RWPE2 (cell line): Measurements from ENCODE around the gene SOX9.

Experiments
- ATAC-seq: fragments of 200-7000 bp; cut with Tn5 transposase; 3 replicates; pipeline ENCODE4 v1.9.1; 2021; ENCODE audit warnings: low read depth
- DNase-seq: peaks from one replicate; pipeline ENCODE4 v3.0.0-alpha.2; 2020; ENCODE audit warnings: low spot score
- H3K27ac ChIP-seq: fragments of 450-650 bp; 2 replicates; pipeline ENCODE4 v1.5.1; 2017; ENCODE audit warnings: mild to moderate bottlenecking; ENCODE audit not compliant: poor library complexity, severe bottlenecking
- H3K27me3 ChIP-seq: fragments of 250-450 bp; sonication (Bioruptor Pico); 2 replicates; pipeline ENCODE4 v1.5.1; 2021; ENCODE audit warnings: mild to moderate bottlenecking, moderate library complexity; ENCODE audit not compliant: insufficient read depth, poor library complexity, severe bottlenecking
- H3K36me3 ChIP-seq: fragments of 250-450 bp; sonication (Bioruptor Pico); 2 replicates; pipeline ENCODE4 v1.5.1; 2020; ENCODE audit warnings: low read depth, mild to moderate bottlenecking, moderate library complexity
- H3K4me1 ChIP-seq: fragments of 250-450 bp; sonication (Bioruptor Pico); 2 replicates; pipeline ENCODE4 v1.5.1; 2021; ENCODE audit warnings: mild to moderate bottlenecking, moderate library complexity; ENCODE audit not compliant: insufficient read depth, poor library complexity, severe bottlenecking
- H3K4me3 ChIP-seq: fragments of 250-450 bp; sonication (Bioruptor Pico); 2 replicates; pipeline ENCODE4 v1.5.1; 2021; ENCODE audit warnings: mild to moderate bottlenecking, moderate library complexity; ENCODE audit not compliant: severe bottlenecking
- H3K9me3 ChIP-seq: fragments of 250-450 bp; sonication (Bioruptor Pico); 2 replicates; pipeline ENCODE4 v1.5.1; 2021; ENCODE audit warnings: mild to moderate bottlenecking, moderate library complexity; ENCODE audit not compliant: severe bottlenecking
- CTCF ChIP-seq: fragments of 450-650 bp; IDR thresholded peaks from one replicate; pipeline ENCODE4 v1.5.1; 2017; ENCODE audit warnings: mild to moderate bottlenecking, moderate library complexity; ENCODE audit not compliant: poor library complexity, severe bottlenecking

SOX9 gene

GRCh38 chr17:72142614-72143013 is 21.8 kb downstream of the SOX9 start:
- no peak for ATAC-seq
- no peak for TF ChIP-seq CTCF
- Histone ChIP-seq H3K36me3 (no peaks in the 10 kb centered on the region), H3K9me3 (no peaks in the 10 kb centered on the region), H3K27ac (no peak overlapping the region), H3K4me1 (peaks cover 5% of the 10 kb centered on the region), H3K4me3 (no peak overlapping the region), H3K27me3 (no peaks in the 10 kb centered on the region)
- no peak for DNase-seq

DNA sequence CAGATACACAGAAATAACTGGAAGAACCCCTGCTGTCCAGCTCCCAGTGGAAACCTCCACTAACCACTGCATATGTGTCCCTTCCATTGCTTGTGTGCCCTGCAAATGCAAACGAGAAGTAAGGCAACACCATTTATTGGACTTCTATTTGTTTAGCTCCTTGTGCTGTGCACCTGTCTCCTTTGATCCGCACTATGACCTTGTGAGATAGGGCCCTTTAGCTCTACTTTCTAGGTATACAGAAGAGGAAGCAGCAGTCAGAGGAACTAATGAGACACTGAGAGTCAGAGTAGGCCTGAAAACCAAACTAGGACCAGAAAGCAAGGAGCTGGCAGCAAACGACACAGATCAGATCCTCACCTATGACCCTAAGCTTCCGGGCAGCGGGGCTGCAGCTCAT is 22.4 kb downstream of the SOX9 start:
- no peak for ATAC-seq
- no peaks in the 10 kb centered on the region for H3K36me3 ChIP-seq

DNA sequence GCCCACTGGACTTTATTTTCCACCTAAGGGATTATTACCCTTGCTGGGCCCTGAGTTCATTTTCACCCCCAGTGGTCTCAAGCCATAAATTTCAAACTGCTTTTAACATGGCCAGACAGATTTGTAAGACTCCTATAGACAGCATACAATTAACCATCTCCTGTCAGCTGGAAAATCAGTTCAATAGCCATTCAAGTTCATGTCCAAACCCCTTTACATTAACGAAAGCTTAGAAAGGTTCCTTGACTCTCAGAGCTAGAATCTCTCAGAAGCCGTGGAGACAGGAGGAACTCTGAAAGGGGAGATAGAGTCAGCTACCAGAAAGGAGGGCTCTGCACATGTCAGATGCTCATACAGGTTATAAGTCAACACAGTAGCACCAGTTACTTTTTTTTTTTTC is 23.3 kb downstream of the SOX9 start:
- Histone ChIP-seq H3K27me3 (no peaks in the 10 kb centered on the region), H3K36me3 (no peaks in the 10 kb centered on the region), H3K4me3 (no peak overlapping the region), H3K27ac (no peak overlapping the region), H3K4me1 (peaks cover under 1% of the 10 kb centered on the region), H3K9me3 (no peaks in the 10 kb centered on the region)
- DNase-seq (no peak), ATAC-seq (no peak)
- no peak for TF ChIP-seq CTCF

More for the DNA sequence above, 22.4 kb downstream of the SOX9 start:
- no peak for DNase-seq
- Histone ChIP-seq H3K27ac (no peak overlapping the region), H3K4me1 (peaks cover 5% of the 10 kb centered on the region), H3K4me3 (no peak overlapping the region), H3K27me3 (no peaks in the 10 kb centered on the region), H3K9me3 (no peaks in the 10 kb centered on the region)
- TF ChIP-seq CTCF, result no peak

GRCh38 chr17:72145562-72145961 is 24.7 kb downstream of the SOX9 start:
- no peaks in the 10 kb centered on the region for H3K27me3 ChIP-seq
- no peak overlapping the region for H3K4me3 ChIP-seq
- no peaks in the 10 kb centered on the region for H3K9me3 ChIP-seq
- H3K36me3 ChIP-seq, result no peaks in the 10 kb centered on the region
- H3K27ac ChIP-seq, result no peak overlapping the region
- ATAC-seq, result no peak
- TF ChIP-seq CTCF, result no peak
- DNase-seq, result no peak
- no peaks in the 10 kb centered on the region for H3K4me1 ChIP-seq

- peak; percentile 42 for ATAC-seq
Measured at GRCh38 chr17:72145962-72146361, 25.1 kb downstream of the SOX9 start.

More at GRCh38 chr17:72145962-72146361, 25.1 kb downstream of the SOX9 start:
- no peaks in the 10 kb centered on the region for H3K36me3 ChIP-seq
- no peaks in the 10 kb centered on the region for H3K9me3 ChIP-seq
- H3K4me3 ChIP-seq, result no peak overlapping the region
- H3K4me1 ChIP-seq, result no peaks in the 10 kb centered on the region
- TF ChIP-seq CTCF, result no peak
- no peak for DNase-seq
- H3K27me3 ChIP-seq, result no peaks in the 10 kb centered on the region
- H3K27ac ChIP-seq, result no peak overlapping the region
